Gastrocnemius medialis (tissue), 4 donors: ENCODE results near the gene LACTBL1.

Source experiments
- CTCF ChIP-seq, 5 experiments: fragments of 450-650 bp in 3 of 5; fragments of 200-600 bp in 2 of 5; sonication (generic) in 2 of 5; IDR thresholded peaks in 4 of 5; conservative IDR thresholded peaks in 1 of 5; 1 replicate in 4 of 5; 2 replicates in 1 of 5; pipeline ENCODE4 v1.5.1; 2016 to 2019; ENCODE audit warnings: antibody characterized with exemption in 5 of 5, mild to moderate bottlenecking in 3 of 5, moderate library complexity in 3 of 5
- POLR2A ChIP-seq, 2 donors: fragments of 450-650 bp; IDR thresholded peaks; one replicate each; pipeline ENCODE4 v1.6.1; 2017; ENCODE audit warnings: antibody characterized with exemption in 2 of 2, mild to moderate bottlenecking in 2 of 2, moderate library complexity in 2 of 2

DNA sequence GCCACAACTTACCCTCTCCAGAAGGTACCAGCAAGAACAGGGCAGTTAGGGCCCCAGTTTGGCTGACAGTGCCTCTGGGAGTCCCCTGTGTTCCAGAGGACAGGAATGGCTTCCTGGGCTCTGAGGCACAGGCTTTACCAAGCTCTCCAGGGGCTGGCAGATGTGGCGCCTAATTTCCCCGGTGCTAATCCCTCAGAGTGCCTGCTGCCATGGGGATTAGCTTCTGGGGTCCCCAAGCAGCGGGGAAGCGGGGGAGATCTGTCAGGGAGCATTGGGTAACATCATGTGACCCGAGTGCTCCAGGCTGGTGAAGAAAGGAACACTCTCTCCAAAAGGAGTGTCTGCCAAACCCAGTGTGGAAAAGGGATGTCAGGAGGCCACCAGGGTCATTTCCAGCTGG, at the start of gene LACTBL1:
- TF ChIP-seq CTCF (IDR thresholded peaks at IDR 0.05 in 4 of 5, conservative IDR thresholded peaks at IDR 0.05 in 1 of 5): no peak
- TF ChIP-seq POLR2A (IDR thresholded peaks at IDR 0.05): no peak
